Stimulated activated naive B cell treated with anti-CD40 and anti-IgM and Interleukin-4, amounts not matched to agents 10 μg/mL and 1 μg/mL and 100 μg/mL, for 72 hours (primary cell): ENCODE data around the gene SMIM13.

Experiments
- ATAC-seq, 2 donors: fragments of 150-1000 bp; cut with Tn5 transposase; replicated peaks; 2 replicates each; pipeline ENCODE4 v1.10.0; 2021; ENCODE audit warnings: moderate library complexity in 1 of 2
- DNase-seq: peaks from one replicate; pipeline ENCODE4 v3.0.0; 2021
- H3K27ac Mint-ChIP-seq: one replicate; pipeline ENCODE4 v1.8.0; 2022; ENCODE audit warnings: mild to moderate bottlenecking, mixed read lengths
- H3K27me3 Mint-ChIP-seq, 2 donors: one replicate each; pipeline ENCODE4 v1.8.0; 2022; ENCODE audit warnings: mixed read lengths in 2 of 2
- H3K36me3 Mint-ChIP-seq, 2 donors: one replicate each; pipeline ENCODE4 v1.8.0; 2022; ENCODE audit warnings: mixed read lengths in 2 of 2, mild to moderate bottlenecking in 1 of 2
- H3K4me1 Mint-ChIP-seq, 2 donors: one replicate each; pipeline ENCODE4 v1.8.0; 2022; ENCODE audit warnings: mixed read lengths in 2 of 2, mild to moderate bottlenecking in 1 of 2
- H3K4me3 Mint-ChIP-seq, 2 donors: one replicate each; pipeline ENCODE4 v1.8.0; 2022; ENCODE audit warnings: mild to moderate bottlenecking in 2 of 2, mixed read lengths in 2 of 2, moderate library complexity in 1 of 2
- H3K9me3 Mint-ChIP-seq, 2 donors: one replicate each; pipeline ENCODE4 v1.8.0; 2022; ENCODE audit warnings: mixed read lengths in 2 of 2, mild to moderate bottlenecking in 1 of 2

The SMIM13 gene

GRCh38 chr6:11093626-11094410 lies at the start of gene SMIM13:
Gene SMIM13, plus strand, starts transcription at chr6:11093834. Its CDS starts 480 bp downstream, at chr6:11094314.
- H3K9me3 Mint-ChIP-seq: no peaks in the 10 kb centered on the region
- peaks cover 15 to 30% of the 10 kb centered on the region in 2 donors for H3K4me1 Mint-ChIP-seq
- DNase-seq (peak; percentile 95), ATAC-seq (peak; percentile 95 to 96)
- H3K4me3 Mint-ChIP-seq: peak within 1 kb of the TSS; percentile 89 to 96
- peaks cover 8 to 12% of the 10 kb centered on the region in 2 donors for H3K36me3 Mint-ChIP-seq
- H3K27me3 Mint-ChIP-seq: peaks cover 0 to 3% of the 10 kb centered on the region in 2 donors
- peak within 1 kb of the TSS; percentile 98 for H3K27ac Mint-ChIP-seq

- ATAC-seq (peak; percentile 62 to 84), DNase-seq (no peak)
- Mint-ChIP-seq H3K4me1 (peaks cover 14 to 17% of the 10 kb centered on the region in 2 donors), H3K27me3 (peaks cover 42 to 52% of the 10 kb centered on the region in 2 donors), H3K36me3 (peaks cover 5% of the 10 kb centered on the region in 2 donors), H3K9me3 (peaks cover 2 to 4% of the 10 kb centered on the region in 2 donors), H3K27ac (no peak within 1 kb of the TSS), H3K4me3 (peak within 1 kb of the TSS; percentile 78 to 85)
Observed at GRCh38 chr6:11043961-11044711, 49.5 kb upstream of the SMIM13 start, which contains the start of gene ELOVL2. Gene ELOVL2, minus strand, starts transcription at chr6:11044305. Its CDS starts 75 bp downstream, at chr6:11044230.

DNA sequence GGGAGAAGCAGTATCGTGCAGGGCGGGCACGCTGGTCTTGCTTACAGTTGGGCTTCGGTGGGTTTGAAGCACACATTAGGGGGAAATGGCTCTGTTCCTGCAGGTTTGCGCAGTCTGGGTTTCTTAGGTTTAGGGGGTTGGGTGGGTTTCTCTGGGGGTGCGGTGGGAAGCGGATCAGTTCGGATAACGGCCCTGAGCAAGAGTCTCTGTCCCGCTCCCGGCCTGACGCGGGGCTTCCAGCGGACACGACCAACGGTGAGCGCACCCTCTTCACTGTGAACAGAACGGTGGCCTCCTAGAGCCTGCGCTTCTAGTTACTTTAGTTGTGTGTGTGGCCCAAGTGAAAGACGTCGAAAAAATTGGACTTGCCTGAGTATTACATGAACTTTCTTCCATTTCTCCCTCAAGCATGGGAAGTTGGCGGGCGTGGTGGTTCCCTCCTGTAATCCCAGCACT lies 48.9 kb upstream of the SMIM13 start:
- H3K27ac Mint-ChIP-seq: no peak overlapping the region
- H3K4me3 Mint-ChIP-seq: peak overlapping the region; percentile 74 to 85
- DNase-seq: no peak
- peaks cover 44 to 55% of the 10 kb centered on the region in 2 donors for H3K27me3 Mint-ChIP-seq
- H3K9me3 Mint-ChIP-seq: peaks cover 2 to 4% of the 10 kb centered on the region in 2 donors
- peaks cover 14 to 17% of the 10 kb centered on the region in 2 donors for H3K4me1 Mint-ChIP-seq
- ATAC-seq: no peak
- peaks cover 5% of the 10 kb centered on the region in 2 donors for H3K36me3 Mint-ChIP-seq

DNA sequence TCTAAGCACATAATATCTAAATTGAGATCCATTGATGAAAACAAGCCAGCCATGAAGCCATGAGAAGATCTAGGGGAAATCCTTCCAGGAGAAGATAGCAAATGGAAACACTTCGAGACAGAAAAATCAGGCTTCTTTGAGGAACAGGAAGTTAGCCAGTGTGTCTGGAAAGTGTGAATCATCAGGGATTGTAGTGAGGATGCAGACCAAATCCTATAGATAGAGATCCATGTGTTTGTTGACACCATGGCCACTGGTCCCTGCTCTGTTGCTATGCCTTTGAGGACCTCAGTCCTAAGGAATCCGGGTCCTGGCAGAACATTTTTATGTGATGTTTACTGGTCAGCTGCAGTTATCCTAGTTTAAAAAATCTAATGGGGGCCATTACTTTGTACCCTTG lies 42.9 kb upstream of the SMIM13 start:
- Mint-ChIP-seq H3K9me3 (no peaks in the 10 kb centered on the region), H3K4me3 (no peak overlapping the region), H3K36me3 (no peaks in the 10 kb centered on the region), H3K27me3 (peaks cover 35 to 40% of the 10 kb centered on the region in 2 donors), H3K27ac (no peak overlapping the region), H3K4me1 (no peaks in the 10 kb centered on the region)
- no peak for ATAC-seq
- DNase-seq: no peak

GRCh38 chr6:11053307-11053706 lies 40.3 kb upstream of the SMIM13 start:
- no peak for DNase-seq
- peaks cover 20 to 23% of the 10 kb centered on the region in 2 donors for H3K27me3 Mint-ChIP-seq
- H3K9me3 Mint-ChIP-seq: no peaks in the 10 kb centered on the region
- H3K27ac Mint-ChIP-seq: no peak overlapping the region
- H3K4me1 Mint-ChIP-seq: no peaks in the 10 kb centered on the region
- no peak for ATAC-seq
- H3K4me3 Mint-ChIP-seq: no peak overlapping the region
- no peaks in the 10 kb centered on the region for H3K36me3 Mint-ChIP-seq

GRCh38 chr6:11054722-11055121 lies 38.9 kb upstream of the SMIM13 start:
- no peaks in the 10 kb centered on the region for H3K36me3 Mint-ChIP-seq
- ATAC-seq (no peak), DNase-seq (no peak)
- peaks cover 16 to 18% of the 10 kb centered on the region in 2 donors for H3K27me3 Mint-ChIP-seq
- H3K9me3 Mint-ChIP-seq: no peaks in the 10 kb centered on the region
- no peak overlapping the region for H3K4me3 Mint-ChIP-seq
- H3K27ac Mint-ChIP-seq: no peak overlapping the region
- H3K4me1 Mint-ChIP-seq: no peaks in the 10 kb centered on the region

DNA sequence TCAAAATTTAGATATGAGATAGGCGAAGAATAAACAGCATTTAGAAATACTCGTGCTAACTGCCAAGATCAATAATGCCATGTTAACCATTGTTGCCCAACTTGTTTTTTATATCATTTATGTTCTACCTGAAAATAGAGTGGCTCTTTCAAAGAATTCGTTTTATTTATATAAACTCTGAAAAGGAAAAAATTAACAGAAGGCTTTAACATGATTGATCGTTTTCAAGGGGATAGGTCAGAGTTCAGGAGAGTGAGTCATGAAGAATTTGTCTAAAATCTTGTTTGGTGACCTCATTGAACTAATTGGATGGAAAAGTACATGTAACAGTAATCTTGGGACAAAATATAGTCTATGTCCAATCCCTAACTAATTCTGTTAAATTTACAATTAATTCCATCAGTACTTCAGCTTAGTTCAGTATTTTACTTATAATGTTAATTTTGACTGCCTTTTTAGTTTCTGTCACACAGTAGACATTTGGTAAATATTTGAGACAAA lies 38.5 kb upstream of the SMIM13 start:
- ATAC-seq (no peak), DNase-seq (no peak)
- H3K27me3 Mint-ChIP-seq: peaks cover 11 to 15% of the 10 kb centered on the region in 2 donors
- H3K9me3 Mint-ChIP-seq: no peaks in the 10 kb centered on the region
- H3K4me1 Mint-ChIP-seq: no peaks in the 10 kb centered on the region
- H3K36me3 Mint-ChIP-seq: no peaks in the 10 kb centered on the region
- no peak overlapping the region for H3K4me3 Mint-ChIP-seq
- H3K27ac Mint-ChIP-seq: no peak overlapping the region

GRCh38 chr6:11056871-11057270 lies 36.8 kb upstream of the SMIM13 start:
- ATAC-seq (no peak), DNase-seq (no peak)
- Mint-ChIP-seq H3K27me3 (peaks cover 5 to 10% of the 10 kb centered on the region in 2 donors), H3K4me3 (no peak overlapping the region), H3K36me3 (no peaks in the 10 kb centered on the region), H3K4me1 (no peaks in the 10 kb centered on the region), H3K27ac (no peak overlapping the region), H3K9me3 (no peaks in the 10 kb centered on the region)

- no peaks in the 10 kb centered on the region for H3K36me3 Mint-ChIP-seq
- H3K4me1 Mint-ChIP-seq: no peaks in the 10 kb centered on the region
- H3K27me3 Mint-ChIP-seq: peaks cover 5% of the 10 kb centered on the region in 2 donors
- H3K4me3 Mint-ChIP-seq: no peak overlapping the region
- DNase-seq: no peak
- no peak for ATAC-seq
- no peaks in the 10 kb centered on the region for H3K9me3 Mint-ChIP-seq
- H3K27ac Mint-ChIP-seq: no peak overlapping the region
Observed at GRCh38 chr6:11058406-11058805, 35.2 kb upstream of the SMIM13 start.

DNA sequence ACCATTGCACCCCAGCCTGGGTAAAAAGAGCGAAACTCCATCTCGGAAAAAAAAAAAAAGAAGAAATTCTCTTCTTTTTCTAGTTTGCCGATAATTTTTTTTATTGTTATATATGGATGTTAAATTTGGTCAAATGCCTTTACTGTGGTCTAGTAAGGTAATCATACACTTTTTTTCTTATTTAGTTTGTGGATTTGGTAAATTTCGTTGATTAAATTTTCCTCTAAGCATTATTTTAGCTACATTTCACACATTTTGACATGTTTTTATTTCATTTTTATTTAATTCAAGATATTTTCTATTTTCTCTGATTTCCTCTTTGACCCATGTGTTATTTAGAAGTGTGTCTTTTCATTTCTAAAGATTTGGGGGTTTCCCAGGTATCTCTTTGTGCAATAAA lies 31.6 kb upstream of the SMIM13 start:
- Mint-ChIP-seq H3K27ac (no peak overlapping the region), H3K9me3 (no peaks in the 10 kb centered on the region), H3K4me3 (no peak overlapping the region), H3K27me3 (no peaks in the 10 kb centered on the region), H3K4me1 (no peaks in the 10 kb centered on the region), H3K36me3 (no peaks in the 10 kb centered on the region)
- no peak for DNase-seq
- ATAC-seq: no peak

- no peaks in the 10 kb centered on the region for H3K9me3 Mint-ChIP-seq
- H3K4me3 Mint-ChIP-seq: no peak overlapping the region
- no peak overlapping the region for H3K27ac Mint-ChIP-seq
- no peaks in the 10 kb centered on the region for H3K36me3 Mint-ChIP-seq
- no peak for ATAC-seq
- H3K27me3 Mint-ChIP-seq: no peaks in the 10 kb centered on the region
- no peaks in the 10 kb centered on the region for H3K4me1 Mint-ChIP-seq
- no peak for DNase-seq
Observed at GRCh38 chr6:11062715-11063114, 30.9 kb upstream of the SMIM13 start.

- no peak overlapping the region for H3K27ac Mint-ChIP-seq
- DNase-seq (no peak), ATAC-seq (no peak)
- H3K9me3 Mint-ChIP-seq: no peaks in the 10 kb centered on the region
- H3K36me3 Mint-ChIP-seq: no peaks in the 10 kb centered on the region
- H3K27me3 Mint-ChIP-seq: peaks cover 0 to 7% of the 10 kb centered on the region in 2 donors
- no peak overlapping the region for H3K4me3 Mint-ChIP-seq
- no peaks in the 10 kb centered on the region for H3K4me1 Mint-ChIP-seq
Observed at GRCh38 chr6:11064836-11065235, 28.8 kb upstream of the SMIM13 start.

- H3K36me3 Mint-ChIP-seq: no peaks in the 10 kb centered on the region
- no peaks in the 10 kb centered on the region for H3K9me3 Mint-ChIP-seq
- H3K27ac Mint-ChIP-seq: no peak overlapping the region
- no peak for DNase-seq
- no peak overlapping the region for H3K4me3 Mint-ChIP-seq
- peaks cover 0 to 8% of the 10 kb centered on the region in 2 donors for H3K27me3 Mint-ChIP-seq
- H3K4me1 Mint-ChIP-seq: no peaks in the 10 kb centered on the region
- ATAC-seq: no peak
Observed at GRCh38 chr6:11065436-11066202, 28.0 kb upstream of the SMIM13 start.
